Naive thymus-derived CD4-positive, alpha-beta T cell (primary cell): Measurements from ENCODE around the gene MID1. TPM values are rescaled to one million over a fixed set of nuclear protein-coding genes. Genes with fewer than 3 reads are reported as not detected.
A peak's percentile ranks its signal among the peaks of the same experiment; 100 is the strongest.

Source experiments
- ATAC-seq: fragments of 150-1000 bp; cut with Tn5 transposase; 2 replicates; pipeline ENCODE4 v1.10.0; 2021; ENCODE audit warnings: mild to moderate bottlenecking, moderate library complexity
- CTCF ChIA-PET: fragments of 350-600 bp; sonication (Branson Sonifier 250); formaldehyde crosslinking; loops from one replicate; lab custom pipeline; 2021; ENCODE audit warnings: antibody characterized with exemption; lab: Charles Lee
- POLR2A ChIA-PET: fragments of 350-600 bp; sonication (Branson Sonifier 250); formaldehyde crosslinking; loops from one replicate; lab custom pipeline; 2021; ENCODE audit warnings: antibody characterized with exemption, inconsistent platforms; lab: Charles Lee
- DNase-seq, 9 donors: peaks; one replicate each; pipeline versions ENCODE4 v3.0.0 to v3.0.0-alpha.2; 2020 to 2022; ENCODE audit warnings: mixed read lengths in 1 of 9
- H3K27ac ChIP-seq: one replicate; pipeline ENCODE4 v1.7.0; 2013; ENCODE audit warnings: mild to moderate bottlenecking, low read depth, low read length, moderate library complexity
- H3K27me3 ChIP-seq, 2 donors: one replicate each; pipeline ENCODE4 v1.7.0; 2013; ENCODE audit warnings: low read length in 2 of 2, mild to moderate bottlenecking in 2 of 2, moderate library complexity in 2 of 2; ENCODE audit not compliant: control insufficient read depth in 2 of 2, insufficient read depth in 2 of 2
- H3K36me3 ChIP-seq, 3 experiments: 1 replicate in 2 of 3; 2 replicates in 1 of 3; pipeline ENCODE4 v1.7.0; 2013; ENCODE audit warnings: low read length in 3 of 3, mild to moderate bottlenecking in 3 of 3, moderate library complexity in 1 of 3; ENCODE audit not compliant: insufficient read depth in 3 of 3, control insufficient read depth in 2 of 3
- H3K4me1 ChIP-seq, 2 donors: one replicate each; pipeline ENCODE4 v1.7.0; 2013; ENCODE audit warnings: low read length in 2 of 2, mild to moderate bottlenecking in 2 of 2, moderate library complexity in 1 of 2; ENCODE audit not compliant: control insufficient read depth in 2 of 2, insufficient read depth in 2 of 2
- H3K4me3 ChIP-seq: 2 replicates; pipeline ENCODE4 v1.7.0; 2013; ENCODE audit warnings: mild to moderate bottlenecking, low read length
- H3K9me3 ChIP-seq, 3 experiments: 1 replicate in 2 of 3; 2 replicates in 1 of 3; pipeline ENCODE4 v1.7.0; 2013; ENCODE audit warnings: low read length in 3 of 3; ENCODE audit not compliant: control insufficient read depth in 2 of 3
- H3K27ac Mint-ChIP-seq, 9 donors: one replicate each; pipeline ENCODE4 v1.8.0; 2020 to 2022; ENCODE audit warnings: mixed read lengths in 9 of 9, mild to moderate bottlenecking in 8 of 9, moderate library complexity in 5 of 9, inconsistent platforms in 2 of 9
- H3K27me3 Mint-ChIP-seq, 5 donors: one replicate each; pipeline ENCODE4 v1.8.0; 2021 to 2022; ENCODE audit warnings: mixed read lengths in 5 of 5, mild to moderate bottlenecking in 1 of 5
- H3K36me3 Mint-ChIP-seq, 5 donors: one replicate each; pipeline ENCODE4 v1.8.0; 2020 to 2022; ENCODE audit warnings: mixed read lengths in 5 of 5, mild to moderate bottlenecking in 3 of 5, inconsistent platforms in 1 of 5
- H3K4me1 Mint-ChIP-seq, 7 donors: one replicate each; pipeline ENCODE4 v1.8.0; 2020 to 2022; ENCODE audit warnings: mixed read lengths in 7 of 7, mild to moderate bottlenecking in 3 of 7, inconsistent platforms in 1 of 7
- H3K4me3 Mint-ChIP-seq, 10 donors: one replicate each; pipeline ENCODE4 v1.8.0; 2020 to 2022; ENCODE audit warnings: mild to moderate bottlenecking in 10 of 10, mixed read lengths in 10 of 10, moderate library complexity in 6 of 10, inconsistent platforms in 2 of 10
- H3K9me3 Mint-ChIP-seq, 11 donors: one replicate each; pipeline ENCODE4 v1.8.0; 2020 to 2022; ENCODE audit warnings: mixed read lengths in 11 of 11, mild to moderate bottlenecking in 4 of 11, inconsistent platforms in 1 of 11, moderate library complexity in 1 of 11
- intact Hi-C, 2 donors: fragments of 100-400 bp; cut with micrococcal nuclease; formaldehyde crosslinking; loops; one replicate each; pipeline ENCODE4 v1.15.1; 2023
- polyA plus RNA-seq, 2 donors: library from polyadenylated mRNA; unstranded; fragments of 300-500 nt; fragmentation: Illumina TruSeq; gene quantifications; one replicate each; pipeline ENCODE4 v1.2.3, GENCODE V29; 2021
- total RNA-seq, 6 experiments: library from RNA in 5 of 6; stranded (reverse) in 5 of 6; gene quantifications; 1 replicate in 5 of 6; 2 replicates in 1 of 6; pipeline ENCODE4 v1.2.3 and lab custom pipeline; 2021 to 2026

MID1 gene, protein sequence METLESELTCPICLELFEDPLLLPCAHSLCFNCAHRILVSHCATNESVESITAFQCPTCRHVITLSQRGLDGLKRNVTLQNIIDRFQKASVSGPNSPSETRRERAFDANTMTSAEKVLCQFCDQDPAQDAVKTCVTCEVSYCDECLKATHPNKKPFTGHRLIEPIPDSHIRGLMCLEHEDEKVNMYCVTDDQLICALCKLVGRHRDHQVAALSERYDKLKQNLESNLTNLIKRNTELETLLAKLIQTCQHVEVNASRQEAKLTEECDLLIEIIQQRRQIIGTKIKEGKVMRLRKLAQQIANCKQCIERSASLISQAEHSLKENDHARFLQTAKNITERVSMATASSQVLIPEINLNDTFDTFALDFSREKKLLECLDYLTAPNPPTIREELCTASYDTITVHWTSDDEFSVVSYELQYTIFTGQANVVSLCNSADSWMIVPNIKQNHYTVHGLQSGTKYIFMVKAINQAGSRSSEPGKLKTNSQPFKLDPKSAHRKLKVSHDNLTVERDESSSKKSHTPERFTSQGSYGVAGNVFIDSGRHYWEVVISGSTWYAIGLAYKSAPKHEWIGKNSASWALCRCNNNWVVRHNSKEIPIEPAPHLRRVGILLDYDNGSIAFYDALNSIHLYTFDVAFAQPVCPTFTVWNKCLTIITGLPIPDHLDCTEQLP
- under 1 TPM in 4 of 5 experiments, not detected in 1; 0.19 to 0.27 (median 0.23) TPM for total RNA-seq
- polyA plus RNA-seq, result under 1 TPM in 1 of 2 donors, not detected in 1; 0.12 TPM
- total RNA-seq (lab: John Stamatoyannopoulos, UW), result not detected

DNA sequence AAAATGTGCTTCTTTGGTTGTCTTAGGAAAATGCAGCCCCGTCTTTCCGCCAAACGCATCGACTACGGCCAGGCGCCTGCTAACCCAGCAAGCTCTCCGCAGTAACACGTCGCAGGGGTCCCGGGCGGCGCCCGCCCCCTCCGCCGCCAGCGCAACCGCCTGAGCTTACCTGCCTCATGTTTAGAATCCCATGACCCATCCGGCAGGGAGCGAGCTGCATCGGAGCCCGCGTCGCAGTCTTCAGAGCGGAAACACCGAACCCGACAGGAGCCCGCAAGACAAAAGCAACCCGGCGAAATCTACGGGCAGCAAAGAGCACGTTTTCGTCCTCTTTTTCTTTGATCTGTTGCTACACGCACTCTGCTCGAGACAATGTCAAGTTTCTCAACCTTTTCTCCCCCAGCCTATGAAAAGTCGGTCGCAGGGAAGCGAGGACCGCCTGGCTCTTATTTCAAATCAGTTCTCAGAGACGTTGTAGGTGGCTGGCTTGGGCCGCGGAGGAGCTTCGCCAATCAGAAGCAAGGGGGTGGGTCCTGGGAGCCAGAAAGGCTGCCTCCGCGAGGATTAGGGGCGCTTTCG, at the start of gene MID1:
MID1 (minus strand) TSS at position 465 of the 579 bp plus-strand sequence. CDS start 53,038 bp downstream, outside the sequence.
- peaks cover 4 to 18% (median 11%) of the 10 kb centered on the region in 7 donors for H3K4me1 Mint-ChIP-seq
- H3K36me3 Mint-ChIP-seq, result no peaks in the 10 kb centered on the region
- no peaks in the 10 kb centered on the region for H3K27me3 ChIP-seq
- CTCF ChIA-PET, result no interaction called here
- DNase-seq, result no peak
- peaks cover 0 to 5% (median 0%) of the 10 kb centered on the region in 11 donors for H3K9me3 Mint-ChIP-seq
- no peaks in the 10 kb centered on the region for H3K4me1 ChIP-seq
- no peak within 1 kb of the TSS for H3K27ac Mint-ChIP-seq
- no peaks in the 10 kb centered on the region for H3K36me3 ChIP-seq
- H3K27me3 Mint-ChIP-seq, result peaks cover 24 to 41% (median 29%) of the 10 kb centered on the region in 5 donors
- POLR2A ChIA-PET, result no interaction called here
- no peak within 1 kb of the TSS for H3K27ac ChIP-seq
- H3K4me3 Mint-ChIP-seq, result peak within 1 kb of the TSS; percentile 49 to 86 (median 77)
- H3K4me3 ChIP-seq, result no peak within 1 kb of the TSS
- no peaks in the 10 kb centered on the region for H3K9me3 ChIP-seq
- intact Hi-C loops, result no loop called here
- no peak for ATAC-seq

DNA sequence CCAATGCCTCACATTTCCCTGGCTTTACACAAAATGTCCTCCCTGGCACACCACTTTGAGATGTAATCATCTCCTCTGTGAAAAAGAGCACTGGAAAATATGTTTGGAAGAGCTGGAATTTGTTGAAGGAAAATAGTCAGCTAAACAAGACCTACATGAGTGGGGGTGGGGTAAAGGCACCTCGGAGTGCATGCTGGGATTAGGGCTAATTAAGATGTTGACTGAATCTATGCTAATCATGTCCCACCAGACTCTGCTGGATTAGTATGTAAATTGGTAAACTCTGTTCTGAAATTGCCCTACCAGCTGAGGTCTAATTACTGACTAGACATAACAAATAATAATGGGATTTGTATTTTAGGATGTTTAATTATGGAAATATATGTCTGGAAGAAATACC, 46.8 kb upstream of the MID1 start:
- Histone ChIP-seq H3K4me3 (no peak overlapping the region), H3K4me1 (no peaks in the 10 kb centered on the region), H3K27ac (no peak overlapping the region), H3K36me3 (no peaks in the 10 kb centered on the region), H3K9me3 (no peaks in the 10 kb centered on the region), H3K27me3 (no peaks in the 10 kb centered on the region)
- peaks cover 0 to 4% (median 0%) of the 10 kb centered on the region in 11 donors for H3K9me3 Mint-ChIP-seq
- CTCF ChIA-PET, result no interaction called here
- H3K27me3 Mint-ChIP-seq, result peaks cover 0 to 5% (median 0%) of the 10 kb centered on the region in 5 donors
- DNase-seq, result no peak
- H3K4me1 Mint-ChIP-seq, result no peaks in the 10 kb centered on the region
- H3K4me3 Mint-ChIP-seq, result no peak overlapping the region
- intact Hi-C loops, result no loop called here
- POLR2A ChIA-PET, result no interaction called here
- no peak overlapping the region for H3K27ac Mint-ChIP-seq
- no peaks in the 10 kb centered on the region for H3K36me3 Mint-ChIP-seq
- ATAC-seq, result no peak

DNA sequence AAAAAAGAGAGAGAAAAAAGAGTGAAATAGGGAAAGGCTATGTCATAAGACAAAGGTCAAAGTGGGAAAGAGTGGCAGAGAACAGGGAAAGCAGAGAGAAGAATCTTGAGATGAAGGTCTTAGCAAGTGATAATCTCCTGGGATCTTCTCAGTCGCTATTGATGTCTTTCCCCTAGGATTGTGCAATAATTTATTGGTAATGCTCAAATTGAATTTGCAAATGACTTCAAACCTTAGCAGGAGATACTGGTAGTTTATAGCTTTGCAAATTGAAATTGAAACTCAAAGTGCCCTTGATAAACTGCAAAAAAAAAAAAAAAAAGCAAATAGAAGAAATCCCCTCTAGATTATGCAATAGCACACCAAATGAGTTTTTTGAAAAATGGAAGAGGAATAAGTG, 45.7 kb upstream of the MID1 start:
- H3K9me3 Mint-ChIP-seq, result peaks cover 0 to 4% (median 0%) of the 10 kb centered on the region in 11 donors
- ATAC-seq (no peak), DNase-seq (no peak)
- CTCF ChIA-PET, result no interaction called here
- H3K27me3 Mint-ChIP-seq, result no peaks in the 10 kb centered on the region
- no peak overlapping the region for H3K4me3 Mint-ChIP-seq
- no peaks in the 10 kb centered on the region for H3K36me3 Mint-ChIP-seq
- Histone ChIP-seq H3K36me3 (no peaks in the 10 kb centered on the region), H3K4me3 (no peak overlapping the region), H3K27me3 (no peaks in the 10 kb centered on the region), H3K9me3 (no peaks in the 10 kb centered on the region), H3K4me1 (no peaks in the 10 kb centered on the region), H3K27ac (no peak overlapping the region)
- H3K27ac Mint-ChIP-seq, result no peak overlapping the region
- no peaks in the 10 kb centered on the region for H3K4me1 Mint-ChIP-seq
- intact Hi-C loops, result no loop called here
- POLR2A ChIA-PET, result no interaction called here

DNA sequence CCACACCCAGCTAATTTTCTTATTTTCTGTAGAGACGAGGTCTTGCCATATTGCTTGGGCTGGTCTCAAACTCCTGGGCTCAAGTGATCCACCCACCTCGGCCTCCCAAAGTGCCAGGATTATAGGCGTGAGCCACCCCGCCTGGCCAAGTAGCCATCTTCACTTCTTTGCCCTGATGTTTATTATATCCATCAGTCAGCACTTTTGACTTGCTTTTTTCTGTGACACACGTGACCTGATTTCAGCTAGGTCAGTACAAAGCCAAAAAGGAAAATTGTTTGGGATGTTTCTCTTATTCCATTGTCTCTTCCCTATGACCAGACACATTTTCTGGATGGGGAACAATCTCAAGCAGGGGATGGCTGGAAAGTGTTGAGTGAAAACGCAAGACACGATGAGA, 45.3 kb upstream of the MID1 start:
- no peaks in the 10 kb centered on the region for H3K27me3 ChIP-seq
- ChIA-PET POLR2A (no interaction called here), CTCF (no interaction called here)
- Mint-ChIP-seq H3K27ac (no peak overlapping the region), H3K9me3 (peaks cover 0 to 4% (median 0%) of the 10 kb centered on the region in 11 donors), H3K4me3 (no peak overlapping the region), H3K4me1 (no peaks in the 10 kb centered on the region), H3K36me3 (no peaks in the 10 kb centered on the region), H3K27me3 (no peaks in the 10 kb centered on the region)
- no peaks in the 10 kb centered on the region for H3K9me3 ChIP-seq
- H3K27ac ChIP-seq, result no peak overlapping the region
- ATAC-seq, result no peak
- H3K36me3 ChIP-seq, result no peaks in the 10 kb centered on the region
- intact Hi-C loops, result no loop called here
- no peak overlapping the region for H3K4me3 ChIP-seq
- H3K4me1 ChIP-seq, result no peaks in the 10 kb centered on the region
- no peak for DNase-seq

GRCh38 chrX:10660171-10660570, 39.8 kb upstream of the MID1 start:
- no peaks in the 10 kb centered on the region for H3K9me3 ChIP-seq
- H3K4me3 ChIP-seq, result no peak overlapping the region
- Mint-ChIP-seq H3K27me3 (no peaks in the 10 kb centered on the region), H3K4me1 (no peaks in the 10 kb centered on the region), H3K9me3 (peaks cover 0 to 6% (median 0%) of the 10 kb centered on the region in 11 donors), H3K36me3 (no peaks in the 10 kb centered on the region), H3K27ac (no peak overlapping the region), H3K4me3 (no peak overlapping the region)
- no peak overlapping the region for H3K27ac ChIP-seq
- CTCF ChIA-PET, result no interaction called here
- ATAC-seq (no peak), DNase-seq (no peak)
- intact Hi-C loops, result no loop called here
- POLR2A ChIA-PET, result no interaction called here
- H3K27me3 ChIP-seq, result no peaks in the 10 kb centered on the region
- H3K4me1 ChIP-seq, result no peaks in the 10 kb centered on the region
- H3K36me3 ChIP-seq, result no peaks in the 10 kb centered on the region

- DNase-seq (no peak), ATAC-seq (no peak)
- no peaks in the 10 kb centered on the region for H3K4me1 Mint-ChIP-seq
- H3K4me3 Mint-ChIP-seq, result no peak overlapping the region
- ChIA-PET POLR2A (no interaction called here), CTCF (no interaction called here)
- intact Hi-C loops, result no loop called here
- H3K27ac Mint-ChIP-seq, result no peak overlapping the region
- H3K9me3 ChIP-seq, result no peaks in the 10 kb centered on the region
- H3K27ac ChIP-seq, result no peak overlapping the region
- no peaks in the 10 kb centered on the region for H3K4me1 ChIP-seq
- H3K36me3 Mint-ChIP-seq, result peaks cover 0 to 4% (median 0%) of the 10 kb centered on the region in 5 donors
- no peaks in the 10 kb centered on the region for H3K27me3 Mint-ChIP-seq
- no peak overlapping the region for H3K4me3 ChIP-seq
- no peaks in the 10 kb centered on the region for H3K27me3 ChIP-seq
- peaks cover 0 to 10% (median 3%) of the 10 kb centered on the region in 11 donors for H3K9me3 Mint-ChIP-seq
- H3K36me3 ChIP-seq, result no peaks in the 10 kb centered on the region
Observed at GRCh38 chrX:10656214-10656613, 35.8 kb upstream of the MID1 start.
